DMS79 treated with DMSO at 0.1 percent for 48 hours (cell line): ENCODE data around the gene SELENOM.
"Not testable (repeated sequence)": the region's sequence is repeated elsewhere in the genome, so short reads cannot be mapped to it uniquely, and the experiment has no call there.

Experiments
- DNase-seq: peaks from one replicate; lab custom pipeline; 2025; lab: John Stamatoyannopoulos, UW

The SELENOM gene

GRCh38 chr22:31105282-31105929 lies 2.0 kb downstream of the SELENOM start:
- no peak for DNase-seq

- DNase-seq, result no peak
Measured at GRCh38 chr22:31104869-31105268, 2.5 kb downstream of the SELENOM start.

GRCh38 chr22:31103899-31104694 lies 3.3 kb downstream of the SELENOM start:
- DNase-seq, result no peak

- no peak for DNase-seq
Measured at GRCh38 chr22:31103111-31103510, 4.3 kb downstream of the SELENOM start.

- no peak for DNase-seq
Measured at GRCh38 chr22:31102441-31103081, 4.8 kb downstream of the SELENOM start.

- no peak for DNase-seq
Measured at GRCh38 chr22:31100762-31101525, 6.4 kb downstream of the SELENOM start.

- no peak for DNase-seq
Measured at GRCh38 chr22:31099841-31100761, 7.3 kb downstream of the SELENOM start.

- DNase-seq, result no peak
Measured at GRCh38 chr22:31099386-31099785, 8.0 kb downstream of the SELENOM start.

GRCh38 chr22:31098632-31099110 lies 8.7 kb downstream of the SELENOM start:
- DNase-seq, result no peak

- DNase-seq, result no peak
Measured at GRCh38 chr22:31097941-31098631, 9.3 kb downstream of the SELENOM start.

- DNase-seq, result not testable (repeated sequence)
Measured at GRCh38 chr22:31097539-31097938, 9.8 kb downstream of the SELENOM start.

- no peak for DNase-seq
Measured at GRCh38 chr22:31096657-31097279, 10.6 kb downstream of the SELENOM start.

- no peak for DNase-seq
Measured at GRCh38 chr22:31095637-31096249, 11.6 kb downstream of the SELENOM start.

GRCh38 chr22:31094741-31095140 lies 12.6 kb downstream of the SELENOM start:
- no peak for DNase-seq

GRCh38 chr22:31094021-31094551 lies 13.3 kb downstream of the SELENOM start:
- no peak for DNase-seq

GRCh38 chr22:31093086-31093850 lies 14.1 kb downstream of the SELENOM start:
- DNase-seq, result no peak

GRCh38 chr22:31092161-31092560 lies 15.2 kb downstream of the SELENOM start:
- DNase-seq, result no peak
